Measurements from ENCODE around the gene PPFIBP2.

DNA sequence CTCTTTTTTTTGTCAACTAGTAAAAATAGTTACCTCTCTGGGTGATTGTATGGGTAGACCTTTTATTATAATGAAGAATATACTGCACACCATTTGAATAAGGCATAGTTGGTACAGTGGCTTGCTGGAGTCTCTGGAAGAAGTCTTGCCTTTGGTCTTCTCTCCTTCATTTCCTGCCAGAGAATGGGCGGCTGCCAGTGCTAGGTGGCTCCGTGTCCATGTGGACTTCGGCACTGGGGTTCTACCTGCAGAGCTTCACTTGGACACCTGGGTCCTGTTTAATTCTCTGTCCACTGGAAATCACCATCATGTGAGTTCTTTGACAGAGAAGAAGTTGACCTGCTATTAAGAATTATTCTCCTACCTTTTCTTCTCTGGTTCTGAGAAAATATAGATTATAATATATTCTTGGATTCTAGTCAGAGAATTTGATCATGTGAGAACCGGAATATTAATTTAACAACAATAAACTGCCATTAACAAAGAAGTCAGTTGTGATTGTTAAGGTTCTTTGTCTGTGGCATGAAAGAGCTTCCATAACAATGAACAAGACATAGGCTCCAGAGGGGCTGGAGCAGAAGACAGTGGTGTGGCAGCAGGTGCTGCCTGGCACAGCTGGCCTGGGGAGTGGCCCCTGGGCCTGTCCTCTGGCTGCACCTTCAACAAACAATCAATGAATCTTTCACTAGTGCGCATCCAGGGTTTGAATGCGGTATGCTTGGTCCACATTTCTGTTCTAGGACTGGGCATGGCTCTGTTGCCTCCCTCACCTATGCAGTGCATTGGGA lies 77.5 kb downstream of the PPFIBP2 start:
- TF ChIP-seq, protein P1, sequence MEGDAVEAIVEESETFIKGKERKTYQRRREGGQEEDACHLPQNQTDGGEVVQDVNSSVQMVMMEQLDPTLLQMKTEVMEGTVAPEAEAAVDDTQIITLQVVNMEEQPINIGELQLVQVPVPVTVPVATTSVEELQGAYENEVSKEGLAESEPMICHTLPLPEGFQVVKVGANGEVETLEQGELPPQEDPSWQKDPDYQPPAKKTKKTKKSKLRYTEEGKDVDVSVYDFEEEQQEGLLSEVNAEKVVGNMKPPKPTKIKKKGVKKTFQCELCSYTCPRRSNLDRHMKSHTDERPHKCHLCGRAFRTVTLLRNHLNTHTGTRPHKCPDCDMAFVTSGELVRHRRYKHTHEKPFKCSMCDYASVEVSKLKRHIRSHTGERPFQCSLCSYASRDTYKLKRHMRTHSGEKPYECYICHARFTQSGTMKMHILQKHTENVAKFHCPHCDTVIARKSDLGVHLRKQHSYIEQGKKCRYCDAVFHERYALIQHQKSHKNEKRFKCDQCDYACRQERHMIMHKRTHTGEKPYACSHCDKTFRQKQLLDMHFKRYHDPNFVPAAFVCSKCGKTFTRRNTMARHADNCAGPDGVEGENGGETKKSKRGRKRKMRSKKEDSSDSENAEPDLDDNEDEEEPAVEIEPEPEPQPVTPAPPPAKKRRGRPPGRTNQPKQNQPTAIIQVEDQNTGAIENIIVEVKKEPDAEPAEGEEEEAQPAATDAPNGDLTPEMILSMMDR (IDR thresholded peaks at IDR 0.05): no peak
- TF ChIP-seq POLR2A (IDR thresholded peaks at IDR 0.05): no peak

All from thyroid gland (tissue), 4 donors.